ENCODE data around the gene GNB1. TPM values are rescaled to one million over a fixed set of nuclear protein-coding genes. Genes with fewer than 3 reads are reported as not detected.

GNB1 gene
- total RNA-seq, 1 donor from 2014 or later: 159 TPM

- peak overlapping the region; percentile 67 for H3K27ac ChIP-seq
- no peak for DNase-seq (ENCODE audit: extremely low spot score in 2 of 2)
- peaks cover 0 to 14% of the 10 kb centered on the region in 2 donors for H3K36me3 ChIP-seq
- H3K9me3 ChIP-seq: no peaks in the 10 kb centered on the region
- H3K27me3 ChIP-seq: no peaks in the 10 kb centered on the region
- H3K4me3 ChIP-seq: no peak overlapping the region
- TF ChIP-seq, protein P1, sequence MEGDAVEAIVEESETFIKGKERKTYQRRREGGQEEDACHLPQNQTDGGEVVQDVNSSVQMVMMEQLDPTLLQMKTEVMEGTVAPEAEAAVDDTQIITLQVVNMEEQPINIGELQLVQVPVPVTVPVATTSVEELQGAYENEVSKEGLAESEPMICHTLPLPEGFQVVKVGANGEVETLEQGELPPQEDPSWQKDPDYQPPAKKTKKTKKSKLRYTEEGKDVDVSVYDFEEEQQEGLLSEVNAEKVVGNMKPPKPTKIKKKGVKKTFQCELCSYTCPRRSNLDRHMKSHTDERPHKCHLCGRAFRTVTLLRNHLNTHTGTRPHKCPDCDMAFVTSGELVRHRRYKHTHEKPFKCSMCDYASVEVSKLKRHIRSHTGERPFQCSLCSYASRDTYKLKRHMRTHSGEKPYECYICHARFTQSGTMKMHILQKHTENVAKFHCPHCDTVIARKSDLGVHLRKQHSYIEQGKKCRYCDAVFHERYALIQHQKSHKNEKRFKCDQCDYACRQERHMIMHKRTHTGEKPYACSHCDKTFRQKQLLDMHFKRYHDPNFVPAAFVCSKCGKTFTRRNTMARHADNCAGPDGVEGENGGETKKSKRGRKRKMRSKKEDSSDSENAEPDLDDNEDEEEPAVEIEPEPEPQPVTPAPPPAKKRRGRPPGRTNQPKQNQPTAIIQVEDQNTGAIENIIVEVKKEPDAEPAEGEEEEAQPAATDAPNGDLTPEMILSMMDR (IDR thresholded peaks at IDR 0.05): no peak
- TF ChIP-seq POLR2AphosphoS5 (IDR thresholded peaks at IDR 0.05; ENCODE audit: insufficient read depth in 1 of 2, low read depth in 1 of 2) (no peak), POLR2A (IDR thresholded peaks at IDR 0.05) (no peak)
- intact Hi-C loops (cut with DNase I): no loop called here
- peaks cover 70% of the 10 kb centered on the region for H3K4me1 ChIP-seq
Measured at GRCh38 chr1:1780598-1781525, 110.0 kb downstream of the GNB1 start.

DNA sequence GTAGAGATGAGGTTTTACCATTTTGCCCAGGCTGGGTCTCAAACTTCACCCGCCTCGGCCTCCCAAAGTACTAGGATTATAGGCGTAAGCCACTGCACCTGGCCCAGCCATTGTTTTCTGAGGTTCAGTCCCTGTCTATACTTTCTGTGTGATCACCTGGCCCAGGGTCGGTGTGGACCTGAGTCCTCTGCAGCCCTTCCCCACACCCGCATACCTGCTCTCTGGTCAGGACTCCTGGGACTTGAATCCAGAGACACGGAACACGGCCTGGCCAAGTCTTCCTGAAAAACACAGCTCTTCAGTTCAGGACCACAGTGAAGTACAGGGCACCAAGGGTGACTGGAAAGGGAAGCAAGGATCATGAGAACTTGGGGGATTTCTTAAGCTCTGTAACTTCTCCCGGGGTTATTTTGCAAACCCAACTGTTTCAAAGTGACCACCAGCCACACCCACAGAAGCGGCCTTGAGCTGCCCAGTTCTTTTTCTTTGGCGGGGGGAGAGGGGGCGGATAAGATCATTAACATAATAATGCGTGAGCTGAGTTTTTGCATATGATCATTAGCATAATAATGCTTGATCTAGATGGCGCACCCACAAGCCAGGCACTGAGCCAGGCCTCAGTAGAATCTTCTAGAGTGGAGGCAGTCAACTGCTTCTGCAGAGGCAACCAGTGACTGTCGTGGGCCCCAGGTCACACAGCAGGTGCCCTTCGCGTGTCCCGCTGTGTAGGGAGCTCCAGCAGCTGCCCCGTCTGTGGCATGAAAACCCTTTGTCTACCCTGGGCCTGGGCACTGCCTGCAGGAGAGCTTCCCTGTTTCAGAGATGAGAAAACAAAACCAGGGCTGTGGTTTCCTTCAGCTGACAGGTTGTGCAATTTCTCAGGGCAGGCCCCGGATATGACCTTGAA lies 110.9 kb downstream of the GNB1 start:
- intact Hi-C loops (cut with DNase I): loop anchor here (5.0 kb wide), 1 partner anchor 127 kb away; no protein-coding TSS in a partner anchor
- TF ChIP-seq POLR2AphosphoS5 (IDR thresholded peaks at IDR 0.05; ENCODE audit: insufficient read depth in 1 of 2, low read depth in 1 of 2) (peak; percentile 21 to 61), POLR2A (IDR thresholded peaks at IDR 0.05) (no peak)
- TF ChIP-seq, protein P1 (IDR thresholded peaks at IDR 0.05): no peak
- peaks cover 79% of the 10 kb centered on the region for H3K4me1 ChIP-seq
- H3K27me3 ChIP-seq: no peaks in the 10 kb centered on the region
- H3K27ac ChIP-seq: peak overlapping the region; percentile 67
- peaks cover 0 to 5% of the 10 kb centered on the region in 2 donors for H3K36me3 ChIP-seq
- no peaks in the 10 kb centered on the region for H3K9me3 ChIP-seq
- no peak for DNase-seq (ENCODE audit: extremely low spot score in 2 of 2)
- H3K4me3 ChIP-seq: no peak overlapping the region

DNA sequence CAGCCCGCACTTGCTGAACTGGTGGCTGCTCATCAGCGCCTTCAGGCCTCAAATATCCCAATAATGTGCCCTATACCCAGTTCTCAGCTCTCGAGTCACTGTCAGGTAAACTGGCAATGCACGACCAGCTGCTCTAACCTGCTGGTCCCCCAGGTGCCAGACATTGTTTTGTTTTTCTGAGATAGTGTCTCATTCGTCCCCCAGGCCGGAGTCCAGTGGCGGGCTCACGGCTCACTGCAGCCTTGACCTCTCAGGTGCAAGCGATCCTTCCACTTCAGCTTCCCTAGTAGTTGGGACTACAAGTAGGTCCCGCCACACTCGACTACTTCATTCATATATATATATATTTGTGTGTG lies 111.6 kb downstream of the GNB1 start:
- H3K4me3 ChIP-seq: peak overlapping the region; percentile 86 to 99
- no peaks in the 10 kb centered on the region for H3K9me3 ChIP-seq
- intact Hi-C loops (cut with DNase I): loop anchor here (5.0 kb wide), 1 partner anchor 128 kb away; no protein-coding TSS in a partner anchor
- DNase-seq (ENCODE audit: extremely low spot score in 2 of 2): no peak
- H3K27me3 ChIP-seq: no peaks in the 10 kb centered on the region
- TF ChIP-seq, protein P1 (IDR thresholded peaks at IDR 0.05): no peak
- TF ChIP-seq POLR2AphosphoS5 (IDR thresholded peaks at IDR 0.05; ENCODE audit: insufficient read depth in 1 of 2, low read depth in 1 of 2): no peak
- no peak for TF ChIP-seq POLR2A (IDR thresholded peaks at IDR 0.05)
- H3K27ac ChIP-seq: peak overlapping the region; percentile 67
- peaks cover 85% of the 10 kb centered on the region for H3K4me1 ChIP-seq
- H3K36me3 ChIP-seq: no peaks in the 10 kb centered on the region

DNA sequence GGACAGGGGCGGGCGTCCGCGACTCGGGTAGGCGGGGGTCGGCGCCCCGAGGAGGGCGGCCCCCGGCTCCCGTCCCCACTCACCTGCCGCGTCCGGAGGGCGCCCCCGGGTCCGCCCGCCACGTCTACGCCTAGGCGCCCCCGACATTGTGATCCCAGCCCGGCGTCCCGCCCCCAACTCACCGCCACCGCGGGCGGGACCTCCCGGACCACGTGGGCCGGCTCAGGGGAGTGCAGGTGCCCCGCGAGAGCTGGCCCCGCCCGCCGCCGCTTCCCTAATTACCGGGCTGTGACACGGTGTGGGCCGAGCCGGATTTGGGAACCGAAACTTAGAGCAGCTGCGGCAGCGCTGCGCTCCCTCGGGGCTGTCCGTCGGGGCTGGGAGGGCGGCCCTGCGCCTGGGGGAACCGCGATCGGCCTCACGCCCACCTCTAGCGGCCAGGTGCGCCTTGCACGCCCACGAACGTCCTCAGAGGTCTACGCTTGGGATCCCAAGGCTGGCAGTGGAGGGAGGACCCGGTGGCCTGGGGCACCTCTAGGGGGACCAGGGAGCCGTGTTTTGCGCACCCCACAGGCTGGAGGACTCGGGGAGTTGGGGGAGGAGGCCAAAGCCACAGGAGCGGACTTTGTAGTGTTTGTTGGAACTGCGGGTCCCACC lies 112.1 kb downstream of the GNB1 start:
- DNase-seq (ENCODE audit: extremely low spot score in 2 of 2): no peak
- Histone ChIP-seq H3K36me3 (no peaks in the 10 kb centered on the region), H3K4me1 (peaks cover 85% of the 10 kb centered on the region), H3K27me3 (no peaks in the 10 kb centered on the region), H3K27ac (peak overlapping the region; percentile 67), H3K4me3 (peak overlapping the region; percentile 86 to 99), H3K9me3 (no peaks in the 10 kb centered on the region)
- TF ChIP-seq POLR2A (IDR thresholded peaks at IDR 0.05): peak in 1 of 2 donors; percentile 16
- TF ChIP-seq POLR2AphosphoS5 (IDR thresholded peaks at IDR 0.05; ENCODE audit: insufficient read depth in 1 of 2, low read depth in 1 of 2): peak in 1 of 2 donors; percentile 65
- TF ChIP-seq, protein P1 (IDR thresholded peaks at IDR 0.05): no peak
- intact Hi-C loops (cut with DNase I): loop anchor here (5.0 kb wide), 1 partner anchor 129 kb away; no protein-coding TSS in a partner anchor

All from vagina (tissue), 2 donors.